WTC11 (cell line): Measurements from ENCODE around the gene PCLAF. TPM values are rescaled to one million over a fixed set of nuclear protein-coding genes. Genes with fewer than 3 reads are reported as not detected.
"Not testable (repeated sequence)": the region's sequence is repeated elsewhere in the genome, so short reads cannot be mapped to it uniquely, and the experiment has no call there.

Source experiments
- ATAC-seq: fragments of 200-7000 bp; cut with Tn5 transposase; 2 replicates; pipeline ENCODE4 v1.10.0; 2021; ENCODE audit warnings: mild to moderate bottlenecking, moderate library complexity
- CTCF ChIA-PET: fragments of 300-600 bp; sonication (Branson Sonifier 250); formaldehyde crosslinking; loops from one replicate; lab custom pipeline; 2021; ENCODE audit warnings: antibody characterized with exemption; lab: Charles Lee
- POLR2A ChIA-PET: fragments of 350-600 bp; sonication (Branson Sonifier 250); formaldehyde crosslinking; loops from one replicate; lab custom pipeline; 2021; ENCODE audit warnings: antibody characterized with exemption; lab: Charles Lee
- DNase-seq: peaks from one replicate; pipeline ENCODE4 v3.0.0; 2021; ENCODE audit warnings: low spot score
- H3K27ac Mint-ChIP-seq: 2 replicates; pipeline ENCODE4 v1.8.0; 2021; ENCODE audit warnings: mixed read lengths
- H3K27me3 Mint-ChIP-seq: 2 replicates; pipeline ENCODE4 v1.8.0; 2021; ENCODE audit warnings: low read depth, mild to moderate bottlenecking, moderate library complexity, mixed read lengths
- H3K36me3 Mint-ChIP-seq: 2 replicates; pipeline ENCODE4 v1.8.0; 2021; ENCODE audit warnings: mixed read lengths
- H3K4me1 Mint-ChIP-seq: 2 replicates; pipeline ENCODE4 v1.8.0; 2022; ENCODE audit warnings: mixed read lengths
- H3K4me3 Mint-ChIP-seq: 2 replicates; pipeline ENCODE4 v1.8.0; 2021; ENCODE audit warnings: mild to moderate bottlenecking, moderate library complexity, mixed read lengths
- H3K9me3 Mint-ChIP-seq: 2 replicates; pipeline ENCODE4 v1.8.0; 2021; ENCODE audit warnings: mixed read lengths
- ATF2 ChIP-seq: sonication (generic); formaldehyde crosslinking; IDR thresholded peaks from 2 replicates; pipeline ENCODE4 v1.8.1; 2022; ENCODE audit warnings: low read depth, missing genetic modification reagents, borderline replicate concordance
- ETV6 ChIP-seq: sonication (generic); formaldehyde crosslinking; IDR thresholded peaks from 2 replicates; pipeline ENCODE4 v1.8.1; 2022; ENCODE audit warnings: mild to moderate bottlenecking, missing genetic modification reagents
- HMGA2 ChIP-seq: fragments of 250-450 bp; sonication (Bioruptor Pico); IDR thresholded peaks from 2 replicates; pipeline ENCODE4 v1.4.0; 2021; ENCODE audit warnings: mild to moderate bottlenecking, moderate library complexity
- HMGXB4 ChIP-seq: sonication (generic); formaldehyde crosslinking; IDR thresholded peaks from 2 replicates; pipeline ENCODE4 v1.8.1; 2023; ENCODE audit warnings: mild to moderate bottlenecking, moderate library complexity, missing genetic modification reagents
- NFYB ChIP-seq: sonication (generic); formaldehyde crosslinking; conservative IDR thresholded peaks from 2 replicates; pipeline ENCODE4 v1.8.0; 2022; ENCODE audit warnings: low read depth, missing genetic modification reagents
- NR2C2 ChIP-seq: sonication (generic); formaldehyde crosslinking; IDR thresholded peaks from 2 replicates; pipeline ENCODE4 v1.8.0; 2022; ENCODE audit warnings: mild to moderate bottlenecking, missing genetic modification reagents
- PRDM15 ChIP-seq: sonication (generic); formaldehyde crosslinking; IDR thresholded peaks from 2 replicates; pipeline ENCODE4 v1.8.0; 2022; ENCODE audit warnings: missing genetic modification reagents
- PREB ChIP-seq: sonication (generic); formaldehyde crosslinking; IDR thresholded peaks from 2 replicates; pipeline ENCODE4 v1.8.1; 2022; ENCODE audit warnings: mild to moderate bottlenecking, missing genetic modification reagents, moderate library complexity, borderline replicate concordance
- SMAD4 ChIP-seq: sonication (generic); formaldehyde crosslinking; IDR thresholded peaks from 2 replicates; pipeline ENCODE4 v1.8.0; 2022; ENCODE audit warnings: mild to moderate bottlenecking, missing genetic modification reagents
- SOX15 ChIP-seq: fragments of 250-450 bp; sonication (Bioruptor Pico); IDR thresholded peaks from 2 replicates; pipeline ENCODE4 v1.9.0; 2021; ENCODE audit warnings: mild to moderate bottlenecking
- TCF7 ChIP-seq: sonication (generic); formaldehyde crosslinking; IDR thresholded peaks from 2 replicates; pipeline ENCODE4 v1.8.0; 2022; ENCODE audit warnings: mild to moderate bottlenecking, low read depth, missing genetic modification reagents, moderate library complexity
- USF1 ChIP-seq: sonication (generic); formaldehyde crosslinking; IDR thresholded peaks from 2 replicates; pipeline ENCODE4 v1.8.0; 2022; ENCODE audit warnings: mild to moderate bottlenecking, missing genetic modification reagents
- ZNF121 ChIP-seq: sonication (generic); formaldehyde crosslinking; IDR thresholded peaks from 2 replicates; pipeline ENCODE4 v1.8.0; 2023; ENCODE audit warnings: missing genetic modification reagents
- ZNF138 ChIP-seq: sonication (generic); formaldehyde crosslinking; conservative IDR thresholded peaks from 2 replicates; pipeline ENCODE4 v1.8.1; 2022; ENCODE audit warnings: mild to moderate bottlenecking, moderate library complexity, missing genetic modification reagents
- ZNF263 ChIP-seq: sonication (generic); formaldehyde crosslinking; IDR thresholded peaks from 2 replicates; pipeline ENCODE4 v1.8.1; 2022; ENCODE audit warnings: low read depth, mild to moderate bottlenecking, moderate library complexity, missing genetic modification reagents
- ZNF396 ChIP-seq: fragments of 250-450 bp; sonication (Bioruptor Pico); IDR thresholded peaks from 2 replicates; pipeline ENCODE4 v1.8.0; 2021; ENCODE audit warnings: mild to moderate bottlenecking, moderate library complexity, borderline replicate concordance
- ZNF425 ChIP-seq: fragments of 250-450 bp; sonication (Bioruptor Pico); conservative IDR thresholded peaks from 2 replicates; pipeline ENCODE4 v1.9.0; 2021; ENCODE audit warnings: mild to moderate bottlenecking
- ZNF512 ChIP-seq: sonication (generic); formaldehyde crosslinking; IDR thresholded peaks from 2 replicates; pipeline ENCODE4 v1.8.1; 2022; ENCODE audit warnings: missing genetic modification reagents, borderline replicate concordance
- ZSCAN18 ChIP-seq: fragments of 250-450 bp; sonication (Bioruptor Pico); IDR thresholded peaks from 2 replicates; pipeline ENCODE4 v2.1.2; 2022; ENCODE audit warnings: mild to moderate bottlenecking, moderate library complexity
- total RNA-seq: library from RNA; stranded (reverse); gene quantifications from 3 replicates; pipeline ENCODE4 v1.2.3, GENCODE V29; 2021

The PCLAF gene
- total RNA-seq, 1 experiment from 2014 or later, result 27.2 TPM

GRCh38 chr15:64348455-64348854 is 32.8 kb downstream of the PCLAF start (continued):
- TF ChIP-seq ZNF512 (CRISPR knock-in tag) (no peak), SMAD4 (CRISPR knock-in tag) (no peak), SOX15 (CRISPR knock-in tag) (no peak), HMGXB4 (CRISPR knock-in tag) (no peak), NFYB (no peak), TCF7 (no peak)

- DNase-seq, ATAC-seq, H3K9me3 Mint-ChIP-seq, POLR2A ChIA-PET, CTCF ChIA-PET, H3K27me3 Mint-ChIP-seq, H3K36me3 Mint-ChIP-seq, H3K4me3 Mint-ChIP-seq, H3K27ac Mint-ChIP-seq: not testable (repeated sequence)
- peaks cover 15% of the 10 kb centered on the region for H3K4me1 Mint-ChIP-seq
Measured at GRCh38 chr15:64346242-64346641, 35.0 kb downstream of the PCLAF start.

- ChIA-PET CTCF (no interaction called here), POLR2A (no interaction called here)
- no peak overlapping the region for H3K4me3 Mint-ChIP-seq
- no peak for ATAC-seq
- H3K36me3 Mint-ChIP-seq, result peaks cover 6% of the 10 kb centered on the region; the same call in 1 of the 2 replicates
- H3K4me1 Mint-ChIP-seq, result peaks cover 15% of the 10 kb centered on the region
- DNase-seq, result no peak
- no peaks in the 10 kb centered on the region for H3K27me3 Mint-ChIP-seq
- H3K27ac Mint-ChIP-seq, result no peak overlapping the region
- H3K9me3 Mint-ChIP-seq, result no peaks in the 10 kb centered on the region
- TF ChIP-seq ATF2 (CRISPR knock-in tag) (no peak), ZNF396 (CRISPR knock-in tag) (no peak), ZSCAN18 (CRISPR knock-in tag) (no peak), PREB (CRISPR knock-in tag) (no peak), ZNF263 (CRISPR knock-in tag) (no peak), USF1 (CRISPR knock-in tag) (no peak), HMGA2 (CRISPR knock-in tag) (no peak), PRDM15 (CRISPR knock-in tag) (no peak), ZNF121 (CRISPR knock-in tag) (no peak), ZNF425 (CRISPR knock-in tag) (no peak), ZNF138 (CRISPR knock-in tag) (no peak), NR2C2 (CRISPR knock-in tag) (no peak), ETV6 (no peak)
Measured at GRCh38 chr15:64344651-64345294, 36.5 kb downstream of the PCLAF start.
